Activated naive CD8-positive, alpha-beta T cell treated with anti-CD3 and anti-CD28 coated beads, Interleukin-2, amount 50 U/mL, for 16 hours (primary cell): ENCODE data around the gene AEBP1.

Experiments
- DNase-seq: peaks from one replicate; pipeline ENCODE4 v3.0.0-alpha.2; 2020; ENCODE audit warnings: low read depth, low spot score

AEBP1 gene

DNA sequence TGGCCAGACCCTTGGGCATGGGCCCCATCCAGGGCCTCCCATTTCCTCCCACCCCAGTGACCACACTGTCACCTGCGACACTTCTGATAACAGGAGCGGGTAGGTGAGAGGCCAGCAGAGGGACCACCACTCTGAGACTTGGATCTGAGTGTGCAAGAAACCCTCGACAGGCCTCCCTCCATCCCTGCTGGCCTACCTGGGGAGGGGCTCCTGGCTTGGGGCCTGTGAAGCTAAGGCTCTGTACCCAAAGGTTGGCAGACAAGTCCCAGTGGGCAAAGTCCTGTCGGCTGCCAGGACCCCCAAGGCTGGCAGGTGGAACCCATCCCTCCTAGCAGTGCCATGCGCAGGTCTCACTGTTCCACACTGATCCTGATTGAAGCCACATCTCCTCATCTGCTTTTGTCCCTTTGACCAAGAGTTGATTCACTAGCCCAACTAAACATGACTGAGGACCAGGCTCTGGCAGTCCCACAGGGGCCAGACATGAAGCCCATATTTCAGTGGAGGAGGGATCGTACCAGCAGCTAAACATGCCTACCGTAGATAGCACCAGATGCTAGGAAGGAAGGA is 37.6 kb upstream of the AEBP1 start:
- DNase-seq: no peak

DNA sequence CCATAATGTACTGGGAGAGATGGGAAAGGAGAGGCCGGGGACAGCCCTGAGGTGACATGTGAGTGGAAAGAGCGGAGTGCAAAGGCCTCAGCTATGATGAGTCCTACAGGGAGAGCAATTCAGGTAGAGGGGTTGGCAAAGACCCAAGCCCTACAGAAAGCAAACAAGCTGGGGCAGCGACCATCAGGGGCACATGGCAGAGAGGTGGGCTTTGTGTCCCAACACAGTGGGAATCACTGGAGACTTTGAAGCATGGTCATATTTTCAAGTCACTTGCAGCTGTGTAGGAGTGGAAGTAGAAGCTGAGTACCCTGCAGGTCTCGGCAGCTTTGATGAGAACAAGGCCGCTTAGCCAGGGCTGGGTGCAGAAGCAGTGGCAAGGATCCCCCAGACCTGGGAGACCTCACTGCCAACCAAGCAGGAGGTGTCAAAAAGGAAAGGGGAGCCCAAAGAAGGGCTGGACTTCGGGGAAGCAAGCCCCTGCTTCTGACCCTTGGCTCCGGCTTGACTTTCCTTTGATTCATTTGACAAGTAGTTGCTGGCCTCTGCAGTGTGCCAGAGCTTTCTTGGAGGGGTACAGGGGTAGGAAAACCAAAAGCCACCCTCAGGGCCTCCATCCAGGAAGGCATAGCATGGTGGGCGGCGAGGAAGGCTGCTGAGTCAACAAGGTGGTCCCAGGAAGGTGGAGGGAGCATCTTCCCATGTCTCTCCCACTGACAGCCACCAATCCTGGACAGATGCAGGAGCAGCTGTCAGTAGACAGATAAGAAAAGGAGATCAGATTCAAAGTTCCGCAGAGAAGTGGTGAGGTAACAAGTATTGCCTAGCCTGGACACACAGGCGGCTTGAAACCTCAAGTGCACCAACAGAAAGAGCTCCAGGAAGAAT is 36.8 kb upstream of the AEBP1 start:
- no peak for DNase-seq

DNA sequence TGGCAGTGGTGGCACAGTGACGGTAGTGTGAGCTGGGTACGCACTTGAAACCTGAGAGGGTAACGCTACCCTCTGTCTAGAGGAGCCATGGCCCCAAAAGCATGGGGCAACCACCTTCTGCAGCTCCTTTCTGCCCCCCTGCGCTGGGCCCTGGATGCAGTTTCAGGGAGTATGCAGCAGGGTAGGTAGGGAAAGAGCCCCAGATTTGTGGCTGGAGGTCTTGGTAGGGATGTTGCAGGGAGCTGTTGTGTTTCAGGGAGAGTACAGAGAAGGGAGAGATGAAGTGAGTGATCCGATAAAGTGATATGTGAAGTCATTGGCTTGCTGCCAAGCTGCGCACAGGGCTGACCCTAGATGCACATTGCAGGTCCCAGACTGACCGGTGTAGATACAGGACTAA is 36.1 kb upstream of the AEBP1 start:
- no peak for DNase-seq

DNA sequence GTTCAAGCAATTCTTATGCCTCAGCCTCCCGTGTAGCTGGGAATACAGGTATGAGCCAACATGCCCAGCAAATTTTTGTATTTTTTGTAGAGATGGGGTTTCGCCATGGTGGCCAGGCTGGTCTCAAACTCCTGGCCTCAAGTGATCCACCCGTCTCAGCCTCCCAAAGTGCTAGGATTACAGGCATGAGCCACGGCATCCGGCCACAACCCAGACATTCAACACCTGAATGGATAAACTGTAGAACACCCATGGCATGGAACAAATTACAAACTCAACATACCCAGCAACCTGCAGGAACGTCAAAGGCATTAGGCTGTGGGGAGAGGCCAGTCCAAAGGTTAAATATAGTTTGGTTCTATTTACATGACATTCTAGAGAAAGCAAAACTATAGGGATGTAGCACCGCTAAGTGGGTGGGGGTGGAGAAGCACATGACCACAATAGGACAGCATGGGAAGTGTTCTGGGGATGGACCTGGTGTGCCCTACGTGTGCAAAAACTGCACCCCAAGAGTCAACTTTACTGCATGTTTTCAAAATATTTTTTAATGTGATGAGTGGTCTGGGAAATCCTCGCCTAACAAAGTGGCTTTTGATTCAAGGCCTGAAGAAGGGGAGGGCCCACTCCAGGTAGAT is 32.3 kb upstream of the AEBP1 start:
- no peak for DNase-seq

DNA sequence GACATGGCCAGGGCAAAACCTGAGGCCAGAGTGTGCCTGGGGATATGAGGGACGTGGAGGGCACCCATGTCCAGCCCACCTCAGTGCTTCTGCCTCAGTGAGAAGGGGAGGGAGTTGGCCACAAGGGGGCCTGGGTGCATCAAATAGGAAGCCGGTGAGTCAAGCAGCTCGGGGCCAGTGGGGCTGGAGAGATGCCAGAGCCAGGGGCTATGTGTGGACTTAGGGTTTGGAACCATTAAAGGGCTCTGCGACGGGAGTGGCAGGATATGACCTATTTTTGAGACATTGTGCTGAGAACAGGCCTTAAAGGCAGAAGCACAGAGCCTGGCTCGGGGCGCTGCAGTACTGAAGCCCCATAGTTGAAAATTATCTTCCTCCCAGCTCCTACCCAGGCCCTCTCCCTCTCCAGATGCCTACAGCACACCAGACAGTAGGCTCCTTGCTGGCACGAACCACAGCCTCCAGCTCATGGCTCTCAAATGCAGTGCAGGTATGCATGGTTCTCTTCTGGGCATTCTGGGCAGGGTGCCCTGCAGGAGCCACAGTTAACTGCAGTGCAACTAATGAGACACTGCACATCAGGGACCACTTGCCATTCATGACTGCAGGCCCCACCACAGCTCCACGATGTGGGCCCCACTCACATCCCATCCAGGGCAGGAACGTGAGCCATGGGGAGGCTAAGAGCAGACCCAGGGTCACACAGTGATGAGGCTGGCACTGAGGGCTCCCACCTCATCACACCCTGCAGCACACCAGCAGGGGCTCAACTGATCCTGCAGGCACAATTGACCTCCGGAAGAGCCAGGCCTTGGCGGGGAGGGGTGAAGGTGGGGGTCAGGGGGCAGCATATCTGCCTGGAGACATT is 31.5 kb upstream of the AEBP1 start:
- no peak for DNase-seq

DNA sequence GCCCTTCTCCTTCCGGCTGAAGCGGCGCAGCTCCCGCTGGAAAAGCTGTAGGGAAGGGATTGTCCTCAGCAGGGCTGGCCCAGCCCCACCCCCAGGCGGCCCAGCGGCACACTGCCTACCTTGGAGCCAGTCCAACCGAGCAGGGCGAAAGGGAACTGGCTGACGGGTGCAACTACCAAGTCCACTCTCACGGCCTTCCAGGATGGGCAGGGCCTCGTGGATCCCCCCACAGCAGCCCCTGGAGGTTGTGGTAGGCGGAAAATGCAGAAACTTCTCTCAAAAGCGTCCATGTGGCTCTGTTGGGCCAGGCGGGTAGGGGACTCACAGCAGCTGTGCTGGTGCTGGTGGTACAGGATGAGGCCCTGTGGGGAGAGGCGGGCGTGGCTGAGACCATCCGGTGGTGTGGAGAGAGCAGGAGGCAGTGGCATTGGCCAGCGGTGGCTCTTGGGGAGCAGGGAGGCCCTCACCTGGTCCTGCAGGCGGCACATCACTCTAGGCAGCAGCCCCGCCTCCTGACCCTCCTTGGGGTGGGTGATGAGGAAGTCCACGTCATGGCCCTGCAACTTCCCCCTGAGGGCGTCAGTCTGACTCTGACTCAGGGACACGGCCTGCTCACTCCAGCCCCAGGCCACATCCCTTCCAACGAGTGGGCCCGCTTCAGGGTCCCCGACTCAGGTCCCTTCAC is 30.3 kb upstream of the AEBP1 start:
- peak; percentile 12 for DNase-seq

DNA sequence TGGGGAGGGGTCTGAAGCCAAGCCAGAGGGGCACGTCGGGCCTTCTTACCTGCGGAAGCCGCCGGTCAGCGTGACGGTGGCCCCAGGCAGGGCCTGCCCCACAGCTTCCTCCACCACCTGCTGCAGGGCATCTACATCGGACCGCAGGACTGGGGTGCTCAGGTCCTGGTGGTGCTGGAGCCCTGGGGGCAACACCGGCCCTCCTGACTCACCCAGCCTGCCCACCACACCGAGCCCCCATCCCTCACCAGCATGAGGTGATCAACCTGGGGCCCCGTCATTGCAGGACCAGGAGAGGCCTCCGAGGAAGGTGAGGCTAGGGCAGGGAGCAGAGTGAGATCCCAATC is 29.8 kb upstream of the AEBP1 start:
- DNase-seq: no peak

DNA sequence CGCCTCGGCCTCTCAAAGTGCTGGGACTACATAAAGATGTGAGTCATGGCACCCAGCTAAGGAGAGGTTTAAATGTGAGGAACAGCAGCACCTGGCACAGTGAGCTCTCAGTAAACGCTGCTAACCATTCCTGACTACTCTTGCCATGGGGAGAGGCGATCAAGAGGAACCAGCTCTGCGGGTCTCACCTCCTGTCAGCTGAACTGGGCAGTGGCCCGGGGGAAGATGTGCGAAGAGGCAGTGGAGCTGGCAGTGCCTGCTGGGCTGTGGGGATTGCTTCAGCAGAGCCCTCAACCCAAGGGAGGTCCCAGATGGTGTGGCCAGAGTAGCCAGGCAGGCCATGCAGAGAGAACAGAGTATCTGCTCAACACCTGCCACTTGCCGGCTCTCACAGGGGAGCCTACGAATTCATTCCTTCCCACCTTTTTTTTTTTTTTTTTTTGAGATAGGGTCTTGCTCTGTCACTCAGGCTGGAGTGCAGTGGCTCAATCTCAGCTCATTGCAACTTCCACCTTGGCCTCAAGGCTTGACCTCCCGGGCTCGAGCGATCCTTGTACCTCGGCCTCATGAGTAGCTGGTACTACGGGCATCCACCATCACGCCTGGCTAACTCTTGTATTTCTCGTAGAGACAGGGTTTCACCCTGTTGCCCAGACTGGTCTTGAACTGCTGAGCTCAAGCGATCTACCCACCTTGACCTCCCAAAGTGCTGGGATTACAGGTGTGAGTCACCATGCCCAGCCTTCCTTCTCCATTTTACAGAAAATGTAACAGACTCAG is 28.7 kb upstream of the AEBP1 start:
- no peak for DNase-seq

DNA sequence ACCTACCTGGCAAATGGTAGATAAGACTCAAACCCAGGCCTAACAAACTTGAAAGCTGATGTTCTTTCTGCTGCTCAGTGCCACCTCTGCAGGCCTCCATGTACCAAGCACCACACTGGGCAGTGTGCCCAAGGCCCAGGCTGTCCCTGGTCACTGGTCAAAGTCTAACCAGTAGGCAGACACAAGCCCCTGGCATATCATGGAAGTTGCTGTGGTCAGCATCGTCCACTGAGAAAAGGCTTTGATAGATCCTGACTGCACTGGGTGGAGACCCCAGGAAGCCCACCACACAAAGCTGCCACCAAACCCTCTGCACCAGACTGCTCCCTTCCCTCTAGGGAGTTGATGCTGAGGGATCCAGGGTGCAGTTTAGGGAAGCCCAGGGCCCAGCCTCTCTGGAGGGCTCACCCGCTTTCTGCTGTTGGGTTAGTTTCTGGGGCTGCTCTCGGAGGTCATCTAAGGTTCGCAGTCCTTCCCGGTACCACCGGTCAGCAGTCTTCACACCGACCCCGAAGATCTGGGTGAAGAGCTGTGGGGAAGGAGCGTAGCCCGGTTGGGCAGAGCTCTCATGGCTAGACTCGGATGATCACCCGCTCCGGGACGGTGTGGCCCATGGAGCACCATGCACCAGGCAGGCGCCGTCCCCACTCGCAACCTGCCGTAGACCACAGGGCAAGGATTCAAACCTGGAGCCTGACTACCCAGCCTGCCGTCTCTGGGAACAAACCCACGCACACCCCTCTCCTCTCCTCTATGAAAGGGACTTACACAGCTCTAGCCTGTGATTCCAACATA is 27.8 kb upstream of the AEBP1 start:
- DNase-seq: no peak

DNA sequence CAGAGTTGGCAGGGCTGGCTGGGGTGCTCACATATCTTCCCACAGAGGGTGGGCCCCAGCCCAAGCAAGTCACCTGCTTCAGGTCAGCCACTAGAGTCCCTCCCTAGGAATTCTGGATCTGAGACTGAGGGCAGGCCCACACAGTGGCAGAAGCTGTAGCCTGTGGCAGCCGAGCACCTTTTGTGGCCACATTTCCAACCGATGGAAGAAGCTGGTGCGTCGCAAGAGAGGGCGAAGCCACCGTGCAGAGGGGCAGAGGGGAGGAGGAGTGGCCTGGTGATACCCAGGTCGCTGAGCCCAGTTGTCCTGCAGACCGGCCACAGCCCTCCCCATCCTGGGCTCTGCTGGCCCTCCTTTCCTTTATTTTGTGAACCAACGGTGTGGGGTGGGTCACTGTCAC is 27.1 kb upstream of the AEBP1 start:
- no peak for DNase-seq

DNA sequence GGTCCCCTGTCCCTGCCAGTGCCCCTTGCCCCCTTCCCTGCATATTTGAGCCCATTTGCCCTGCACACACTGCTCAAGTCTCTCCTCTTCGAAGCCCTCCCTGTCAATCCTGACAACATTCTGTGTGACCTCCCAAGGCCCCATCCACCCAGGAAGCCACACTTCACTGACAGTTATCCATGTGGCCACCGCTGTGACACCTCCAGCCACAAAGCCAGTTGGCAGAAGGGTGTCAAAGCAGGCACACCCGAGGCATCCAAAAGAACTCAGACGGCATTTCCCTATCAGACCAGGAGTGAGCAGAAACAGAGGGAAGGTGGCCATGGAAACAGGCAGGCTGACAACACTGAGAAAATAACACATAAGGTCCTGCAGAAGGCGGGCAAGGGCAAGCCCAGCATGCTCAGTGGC is 26.5 kb upstream of the AEBP1 start:
- DNase-seq: no peak

DNA sequence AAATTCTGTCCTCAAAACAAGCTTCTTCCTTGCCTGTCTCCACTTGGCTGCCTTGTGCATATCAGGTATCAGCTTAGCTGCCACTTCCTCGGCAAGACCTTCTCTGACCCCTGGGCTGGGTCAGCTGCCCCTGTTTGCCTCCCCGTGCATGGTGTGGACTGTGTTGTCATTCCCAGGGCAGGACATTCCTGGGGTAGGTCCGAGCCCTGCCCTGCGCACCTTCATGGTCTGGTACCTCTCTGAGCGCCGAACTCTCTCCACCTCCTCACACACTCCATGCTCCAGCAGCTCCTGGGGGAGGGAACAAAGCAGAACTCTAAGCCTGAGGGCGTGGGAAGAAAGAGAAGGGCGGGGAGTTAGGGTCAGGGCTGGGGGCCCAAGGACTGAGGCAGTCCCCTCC is 25.6 kb upstream of the AEBP1 start:
- no peak for DNase-seq

DNA sequence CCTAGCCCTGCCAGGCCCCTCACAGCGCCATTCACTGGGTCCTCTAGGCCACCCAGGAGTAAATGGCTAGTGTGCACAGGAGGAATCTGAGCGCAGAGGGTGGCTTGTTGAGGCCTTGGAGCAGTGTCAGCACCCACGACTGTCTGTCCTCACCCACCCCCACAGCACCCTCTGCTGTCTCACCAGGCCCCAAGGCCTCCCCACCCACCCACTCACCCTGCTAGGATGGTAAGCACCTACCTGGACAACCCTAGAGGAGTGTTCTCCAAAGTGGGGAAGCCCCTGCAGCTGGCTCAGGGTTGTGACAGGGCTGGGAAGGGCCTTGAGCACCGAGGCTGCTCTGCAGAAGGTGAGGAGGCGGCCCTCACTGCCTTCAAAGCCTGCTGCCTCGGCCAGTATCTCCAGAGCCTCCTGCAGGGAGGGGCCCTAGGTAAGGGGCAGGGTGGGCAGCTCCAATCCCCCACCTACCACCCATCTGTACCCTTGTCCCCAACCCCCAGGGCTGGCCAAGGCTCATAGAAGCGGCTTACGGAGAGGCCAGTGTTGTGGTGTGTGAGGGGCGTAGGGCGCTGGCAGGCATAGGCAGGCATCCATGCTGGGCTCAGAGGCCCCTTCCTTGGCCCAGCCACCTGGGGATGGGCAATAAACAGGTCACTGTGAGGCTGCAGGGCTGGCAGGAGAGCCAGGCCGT is 24.7 kb upstream of the AEBP1 start:
- no peak for DNase-seq

DNA sequence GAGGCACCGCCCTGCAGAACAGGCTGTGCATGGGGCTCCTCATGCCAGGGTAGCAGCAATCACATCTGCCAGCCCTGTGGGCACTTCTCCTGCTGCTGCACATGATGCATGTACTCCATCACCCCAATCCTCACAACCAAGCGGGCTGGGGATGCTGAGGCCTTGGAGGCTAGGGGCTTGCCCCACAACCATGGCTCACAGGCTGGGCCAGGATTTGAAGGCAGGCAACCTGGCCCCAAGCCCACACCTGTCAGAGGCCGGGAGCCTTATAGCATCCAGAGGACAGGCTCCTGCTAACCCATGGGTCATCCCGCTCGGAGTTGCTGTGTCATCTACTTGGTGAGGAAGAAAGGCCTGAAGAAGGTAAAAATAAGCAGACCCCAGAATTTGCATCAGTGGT is 24.0 kb upstream of the AEBP1 start:
- DNase-seq: no peak

DNA sequence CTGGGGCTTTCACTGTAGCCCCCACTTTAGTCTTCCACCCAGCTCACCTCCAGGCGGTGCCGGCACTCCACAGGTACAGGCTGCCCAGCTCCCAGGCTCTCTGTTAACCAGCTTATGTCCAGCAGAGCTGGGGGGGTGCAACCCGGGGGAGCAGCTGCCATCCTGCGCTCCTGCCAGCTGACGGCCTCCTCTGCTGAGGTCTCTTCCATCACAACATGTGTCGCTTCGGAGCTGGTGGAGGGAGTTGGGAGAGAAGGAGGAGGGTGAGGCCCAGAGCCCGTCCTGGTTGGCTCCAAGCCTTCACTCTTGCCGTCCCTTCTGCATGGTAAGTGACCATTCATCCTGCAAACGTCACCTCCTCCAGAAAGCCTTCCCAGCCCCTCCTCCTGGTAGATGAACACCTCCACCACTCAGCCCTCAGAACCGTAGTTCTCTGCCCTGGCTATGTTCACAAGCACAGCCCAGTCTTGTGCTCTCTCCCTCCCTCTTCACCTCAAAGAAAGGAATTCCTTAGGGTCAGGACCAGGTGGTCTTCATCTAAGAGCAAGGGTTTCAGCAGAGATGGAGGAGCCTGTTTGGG is 23.4 kb upstream of the AEBP1 start:
- DNase-seq: no peak

DNA sequence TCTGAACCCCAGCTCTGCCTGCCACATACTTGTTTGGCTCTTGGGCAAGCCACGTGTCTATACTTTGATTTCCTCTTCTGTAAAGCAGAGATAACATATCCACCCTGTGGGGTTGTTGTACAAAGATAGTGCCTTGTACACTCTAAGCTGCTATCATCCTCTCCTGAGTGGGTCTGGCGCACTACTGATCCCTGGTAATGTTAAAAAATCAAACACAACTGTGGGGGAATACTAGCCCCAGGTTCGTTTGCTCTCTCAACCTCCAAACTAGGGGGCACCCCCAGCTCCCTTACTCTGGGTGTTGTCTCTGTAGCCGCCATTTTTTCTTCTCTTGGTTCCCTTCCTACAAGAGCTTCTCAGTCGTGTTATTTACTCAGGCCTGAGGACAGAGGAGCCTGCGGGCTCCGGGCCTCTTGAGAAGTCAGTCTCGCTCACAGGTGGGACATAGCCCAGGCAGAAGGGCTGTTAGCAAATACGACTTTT is 22.8 kb upstream of the AEBP1 start:
- no peak for DNase-seq

DNA sequence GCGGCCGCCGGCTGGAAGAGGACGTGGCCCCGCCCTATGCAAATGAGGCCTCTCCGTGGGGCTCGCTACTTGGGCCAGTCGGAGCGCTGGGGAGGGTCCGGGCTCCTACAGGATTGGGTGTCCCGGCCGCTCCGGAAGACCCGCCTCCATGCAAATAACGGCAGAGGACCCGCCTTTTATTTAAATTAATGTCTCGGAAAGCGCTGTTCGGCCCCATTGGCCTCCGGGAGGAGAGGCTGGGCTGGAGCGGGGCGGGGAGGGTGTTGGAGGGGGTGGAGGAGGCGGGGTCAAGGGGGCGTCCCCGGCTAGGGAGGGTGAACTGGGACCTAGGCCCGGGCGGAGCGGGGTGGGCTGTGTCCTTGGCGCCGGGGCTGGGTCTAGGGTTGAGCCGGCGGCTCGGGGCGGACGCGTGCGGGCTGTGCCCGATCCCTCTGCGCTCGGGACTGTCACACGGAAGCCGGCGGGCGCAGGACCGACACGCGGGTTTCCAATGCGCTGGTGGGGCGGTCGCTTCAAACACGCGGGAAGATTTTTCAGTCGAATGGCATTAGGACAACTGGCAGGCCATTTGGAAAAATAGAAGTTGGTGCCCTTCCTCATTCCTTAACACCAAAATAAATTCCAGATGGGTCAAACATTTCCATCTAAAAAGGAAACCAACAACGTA is 21.5 kb upstream of the AEBP1 start:
- DNase-seq: peak; percentile 96

DNA sequence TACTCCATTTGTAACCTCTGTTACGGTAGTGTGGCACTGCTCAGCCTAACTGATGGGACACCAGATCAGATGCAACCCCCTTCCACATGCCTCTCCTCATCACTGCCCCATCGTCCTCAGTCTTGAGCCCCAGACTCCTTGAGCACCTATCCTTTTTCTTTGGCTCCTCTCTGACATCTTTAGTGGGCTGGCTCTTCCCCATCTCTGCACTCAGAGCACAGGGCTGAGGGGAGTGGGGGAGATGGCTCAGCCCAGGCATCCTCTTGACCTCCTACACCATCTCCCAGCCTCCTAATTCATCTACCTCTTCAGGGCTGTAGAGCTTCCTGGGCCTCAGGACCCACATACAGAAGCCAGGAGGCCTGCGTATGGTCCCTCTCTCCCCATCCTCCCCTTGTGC is 20.3 kb upstream of the AEBP1 start:
- no peak for DNase-seq
